DOHH2 (cell line): ENCODE data around the gene SPP2.

ENCODE experiments used
- H3F3A ChIP-seq: fragments of 200-600 bp; sonication (generic), shearing (Covaris generic); 2 replicates; pipeline ENCODE4 v1.6.0; 2016; ENCODE audit warnings: antibody characterized with exemption, mild to moderate bottlenecking; ENCODE audit not compliant: control insufficient read depth, insufficient read depth
- H3K27ac ChIP-seq: fragments of 200-600 bp; sonication (generic); 2 replicates; pipeline ENCODE4 v1.5.1; 2014; ENCODE audit warnings: low read depth, mild to moderate bottlenecking, low read length, moderate library complexity
- H3K27me3 ChIP-seq: fragments of 200-600 bp; sonication (generic); 2 replicates; pipeline ENCODE4 v1.6.1; 2014; ENCODE audit warnings: mild to moderate bottlenecking, low read length, mixed read lengths; ENCODE audit not compliant: control insufficient read depth
- H3K36me3 ChIP-seq: fragments of 200-600 bp; sonication (generic); 2 replicates; pipeline ENCODE4 v1.6.1; 2014; ENCODE audit warnings: mild to moderate bottlenecking, low read length, moderate library complexity, mixed read lengths; ENCODE audit not compliant: control insufficient read depth
- H3K4me1 ChIP-seq: fragments of 200-600 bp; sonication (generic); 2 replicates; pipeline ENCODE4 v1.6.1; 2014; ENCODE audit warnings: mild to moderate bottlenecking, low read length, mixed read lengths; ENCODE audit not compliant: control insufficient read depth
- H3K4me2 ChIP-seq: fragments of 200-600 bp; sonication (generic); 2 replicates; pipeline ENCODE4 v1.6.0; 2014; ENCODE audit warnings: mild to moderate bottlenecking, low read length, moderate library complexity
- H3K4me3 ChIP-seq: fragments of 200-600 bp; sonication (generic); 2 replicates; pipeline ENCODE4 v1.5.1; 2014; ENCODE audit warnings: mild to moderate bottlenecking, low read length, mixed read lengths
- H3K79me2 ChIP-seq: fragments of 200-600 bp; sonication (generic); 2 replicates; pipeline ENCODE4 v1.6.1; 2014; ENCODE audit warnings: mild to moderate bottlenecking, low read length, mixed read lengths; ENCODE audit not compliant: control insufficient read depth
- H3K9me2 ChIP-seq: fragments of 200-600 bp; sonication (generic); replicated peaks from 2 replicates; pipeline ENCODE4 v1.6.1; 2014; ENCODE audit warnings: mild to moderate bottlenecking, low read length, mixed read lengths; ENCODE audit not compliant: control insufficient read depth
- H3K9me3 ChIP-seq: fragments of 200-600 bp; sonication (generic); 2 replicates; pipeline ENCODE4 v1.6.1; 2014; ENCODE audit warnings: antibody characterized with exemption, low read length, mixed read lengths; ENCODE audit not compliant: control insufficient read depth, insufficient read depth
- H4K20me1 ChIP-seq: fragments of 200-600 bp; sonication (generic); 2 replicates; pipeline ENCODE4 v1.6.0; 2014; ENCODE audit warnings: low read depth, mild to moderate bottlenecking, antibody characterized with exemption, low read length, moderate library complexity; ENCODE audit not compliant: control insufficient read depth, insufficient read depth
- EZH2phosphoT487 ChIP-seq: fragments of 200-600 bp; sonication (generic); IDR thresholded peaks from 2 replicates; pipeline ENCODE4 v1.6.1; 2017; ENCODE audit warnings: borderline replicate concordance, mild to moderate bottlenecking, antibody characterized with exemption, low read length, moderate library complexity, mixed read lengths
- TF ChIP-seq, protein P1 (sequence below): fragments of 200-600 bp; sonication (generic); IDR thresholded peaks from one replicate; pipeline ENCODE4 v1.5.1; 2014; ENCODE audit warnings: antibody characterized with exemption, mild to moderate bottlenecking, low read depth, low read length; ENCODE audit not compliant: poor library complexity, severe bottlenecking

Gene SPP2

DNA sequence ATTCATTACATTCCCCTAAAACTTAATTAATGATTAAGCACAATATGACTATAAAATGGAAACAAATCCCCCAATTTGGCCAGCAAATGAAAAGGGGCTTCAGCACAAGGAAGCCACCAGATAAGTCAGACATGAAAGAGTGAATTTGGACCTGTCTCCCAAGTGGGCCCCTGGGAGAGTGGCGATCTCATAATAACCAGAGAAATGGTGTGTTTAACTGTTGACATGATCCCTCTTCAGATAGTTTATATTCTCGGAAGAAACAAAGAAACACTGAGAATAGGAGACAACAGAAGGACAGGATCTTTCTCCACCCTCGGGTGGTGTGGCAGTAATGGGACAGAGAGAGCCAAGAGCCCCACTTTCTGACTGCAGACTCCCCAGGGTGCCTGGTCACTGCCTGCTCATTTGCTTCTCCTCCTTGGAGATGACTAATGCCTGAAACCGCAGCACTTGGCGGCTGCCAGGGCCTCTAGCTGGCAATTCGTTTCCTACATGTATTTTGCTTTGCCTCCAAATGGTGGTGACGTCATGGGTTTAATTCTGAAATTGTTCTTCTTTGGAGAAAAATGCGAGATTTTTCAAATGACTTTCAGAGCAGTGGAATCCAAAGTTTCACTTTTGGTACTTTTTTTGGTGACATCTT, 46.4 kb upstream of the SPP2 start:
- no peaks in the 10 kb centered on the region for H3K9me2 ChIP-seq
- no peaks in the 10 kb centered on the region for H3K36me3 ChIP-seq
- H3F3A ChIP-seq: no peaks in the 10 kb centered on the region
- H3K27me3 ChIP-seq: no peaks in the 10 kb centered on the region; the same call in 1 of the 2 replicates
- no peak overlapping the region for H3K4me3 ChIP-seq
- H4K20me1 ChIP-seq: no peaks in the 10 kb centered on the region
- no peaks in the 10 kb centered on the region for H3K79me2 ChIP-seq
- H3K4me2 ChIP-seq: no peak overlapping the region
- no peak for TF ChIP-seq EZH2phosphoT487
- TF ChIP-seq, protein P1, sequence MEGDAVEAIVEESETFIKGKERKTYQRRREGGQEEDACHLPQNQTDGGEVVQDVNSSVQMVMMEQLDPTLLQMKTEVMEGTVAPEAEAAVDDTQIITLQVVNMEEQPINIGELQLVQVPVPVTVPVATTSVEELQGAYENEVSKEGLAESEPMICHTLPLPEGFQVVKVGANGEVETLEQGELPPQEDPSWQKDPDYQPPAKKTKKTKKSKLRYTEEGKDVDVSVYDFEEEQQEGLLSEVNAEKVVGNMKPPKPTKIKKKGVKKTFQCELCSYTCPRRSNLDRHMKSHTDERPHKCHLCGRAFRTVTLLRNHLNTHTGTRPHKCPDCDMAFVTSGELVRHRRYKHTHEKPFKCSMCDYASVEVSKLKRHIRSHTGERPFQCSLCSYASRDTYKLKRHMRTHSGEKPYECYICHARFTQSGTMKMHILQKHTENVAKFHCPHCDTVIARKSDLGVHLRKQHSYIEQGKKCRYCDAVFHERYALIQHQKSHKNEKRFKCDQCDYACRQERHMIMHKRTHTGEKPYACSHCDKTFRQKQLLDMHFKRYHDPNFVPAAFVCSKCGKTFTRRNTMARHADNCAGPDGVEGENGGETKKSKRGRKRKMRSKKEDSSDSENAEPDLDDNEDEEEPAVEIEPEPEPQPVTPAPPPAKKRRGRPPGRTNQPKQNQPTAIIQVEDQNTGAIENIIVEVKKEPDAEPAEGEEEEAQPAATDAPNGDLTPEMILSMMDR: no peak
- no peak overlapping the region for H3K27ac ChIP-seq
- H3K4me1 ChIP-seq: no peaks in the 10 kb centered on the region
- no peaks in the 10 kb centered on the region for H3K9me3 ChIP-seq

DNA sequence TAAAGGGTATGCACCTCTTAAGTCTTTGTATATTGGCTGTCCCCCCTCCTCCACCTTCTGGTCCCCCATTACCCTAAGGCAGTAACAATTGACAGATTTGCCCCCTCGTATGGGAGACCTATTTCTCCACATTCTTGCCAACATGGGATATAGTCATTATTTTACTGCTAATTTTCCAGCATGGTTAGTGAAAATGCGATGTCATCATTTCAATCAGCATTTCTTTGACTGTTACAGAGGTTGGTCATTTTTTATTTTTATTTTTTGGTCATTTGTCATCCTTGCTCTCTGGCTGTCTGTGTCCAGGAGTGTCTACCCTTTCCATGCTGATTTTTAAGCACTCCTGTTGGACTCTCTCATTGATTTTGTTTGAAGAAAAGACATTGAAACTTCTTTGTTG, 45.4 kb upstream of the SPP2 start:
- Histone ChIP-seq H3K4me2 (no peak overlapping the region), H3K27me3 (no peaks in the 10 kb centered on the region; the same call in 1 of the 2 replicates), H3K9me3 (no peaks in the 10 kb centered on the region), H3K9me2 (no peaks in the 10 kb centered on the region), H3K27ac (no peak overlapping the region), H4K20me1 (no peaks in the 10 kb centered on the region), H3K4me1 (no peaks in the 10 kb centered on the region), H3F3A (no peaks in the 10 kb centered on the region), H3K4me3 (no peak overlapping the region), H3K36me3 (no peaks in the 10 kb centered on the region), H3K79me2 (no peaks in the 10 kb centered on the region)
- TF ChIP-seq, protein P1: no peak
- TF ChIP-seq EZH2phosphoT487: no peak

DNA sequence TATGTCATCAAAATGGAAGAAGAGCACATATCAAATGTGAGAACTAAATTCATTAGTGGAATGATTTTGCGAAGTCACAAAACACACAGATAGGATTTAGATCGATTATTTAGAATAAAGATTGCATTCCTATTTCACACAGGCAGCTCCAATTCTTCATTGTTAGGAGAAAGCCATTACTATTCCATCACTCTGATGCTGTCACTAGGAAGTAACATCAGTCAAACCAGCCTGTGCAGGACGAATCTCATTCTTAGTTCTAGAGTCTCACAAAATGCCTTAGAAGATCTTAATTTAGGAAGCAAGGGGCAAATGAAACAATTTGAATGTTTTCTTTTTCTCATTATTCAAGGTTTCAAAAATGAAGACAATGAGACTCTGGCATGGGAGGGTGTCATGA, 44.0 kb upstream of the SPP2 start:
- Histone ChIP-seq H3K27ac (no peak overlapping the region), H3K4me1 (no peaks in the 10 kb centered on the region), H3K9me3 (no peaks in the 10 kb centered on the region), H3K9me2 (no peaks in the 10 kb centered on the region), H3K4me2 (no peak overlapping the region), H3K36me3 (no peaks in the 10 kb centered on the region), H3K4me3 (no peak overlapping the region), H3F3A (no peaks in the 10 kb centered on the region), H4K20me1 (no peaks in the 10 kb centered on the region), H3K79me2 (no peaks in the 10 kb centered on the region), H3K27me3 (no peaks in the 10 kb centered on the region; the same call in 1 of the 2 replicates)
- TF ChIP-seq EZH2phosphoT487: no peak
- TF ChIP-seq, protein P1: no peak
